Glutamatergic neuron (in vitro differentiated cells): Measurements from ENCODE around the gene SMURF1. TPM values are rescaled to one million over a fixed set of nuclear protein-coding genes. Genes with fewer than 3 reads are reported as not detected.

Experiments
- DNase-seq: peaks from one replicate; pipeline ENCODE4 v3.0.0; 2022
- H3K27ac Mint-ChIP-seq: one replicate; pipeline ENCODE4 v1.8.0; 2020; ENCODE audit warnings: mild to moderate bottlenecking, mixed read lengths, inconsistent platforms; ENCODE audit not compliant: unreplicated experiment
- H3K27me3 Mint-ChIP-seq: one replicate; pipeline ENCODE4 v1.8.0; 2020; ENCODE audit warnings: mild to moderate bottlenecking, moderate library complexity, mixed read lengths, inconsistent platforms; ENCODE audit not compliant: unreplicated experiment
- H3K36me3 Mint-ChIP-seq: one replicate; pipeline ENCODE4 v1.8.0; 2020; ENCODE audit warnings: mild to moderate bottlenecking, mixed read lengths, inconsistent platforms; ENCODE audit not compliant: unreplicated experiment
- H3K4me1 Mint-ChIP-seq: one replicate; pipeline ENCODE4 v1.8.0; 2020; ENCODE audit warnings: mild to moderate bottlenecking, low read depth, mixed read lengths, inconsistent platforms; ENCODE audit not compliant: unreplicated experiment
- H3K4me3 Mint-ChIP-seq: one replicate; pipeline ENCODE4 v1.8.0; 2020; ENCODE audit warnings: mild to moderate bottlenecking, mixed read lengths, inconsistent platforms; ENCODE audit not compliant: unreplicated experiment
- H3K9me3 Mint-ChIP-seq: one replicate; pipeline ENCODE4 v1.8.0; 2020; ENCODE audit warnings: mild to moderate bottlenecking, moderate library complexity, mixed read lengths, inconsistent platforms; ENCODE audit not compliant: unreplicated experiment
- CTCF ChIP-seq: fragments of 200-600 bp; sonication (generic); IDR thresholded peaks from one replicate; pipeline ENCODE4 v1.5.0; 2021; ENCODE audit not compliant: partially characterized antibody, unreplicated experiment
- total RNA-seq: library from RNA; stranded (reverse); fragmentation: NEBNext Ultra II Directional; extraction: Animal tissue kit (Norgen Biotek cat#: 25700); gene quantifications from one replicate; pipeline ENCODE4 v1.2.1, GENCODE V29; 2021; ENCODE audit not compliant: unreplicated experiment

Gene SMURF1
- total RNA-seq, 1 donor from 2014 or later, result 23.1 TPM

GRCh38 chr7:99137411-99138180 lies 6.3 kb downstream of the SMURF1 start:
- no peak for DNase-seq

GRCh38 chr7:99135938-99136337 lies 8.0 kb downstream of the SMURF1 start:
- no peak for TF ChIP-seq CTCF
- H3K27ac Mint-ChIP-seq, result no peak overlapping the region
- no peak overlapping the region for H3K4me3 Mint-ChIP-seq
- DNase-seq, result no peak
- peaks cover 14% of the 10 kb centered on the region for H3K4me1 Mint-ChIP-seq
- no peaks in the 10 kb centered on the region for H3K36me3 Mint-ChIP-seq
- H3K9me3 Mint-ChIP-seq, result peaks cover 3% of the 10 kb centered on the region
- peaks cover 2% of the 10 kb centered on the region for H3K27me3 Mint-ChIP-seq

More at GRCh38 chr7:99137411-99138180, 6.3 kb downstream of the SMURF1 start:
- Mint-ChIP-seq H3K27me3 (peaks cover 7% of the 10 kb centered on the region), H3K27ac (no peak overlapping the region), H3K4me3 (peak overlapping the region; percentile 2), H3K36me3 (no peaks in the 10 kb centered on the region), H3K4me1 (peaks cover 20% of the 10 kb centered on the region), H3K9me3 (peaks cover 5% of the 10 kb centered on the region)
- TF ChIP-seq CTCF, result no peak

- H3K27ac Mint-ChIP-seq, result no peak overlapping the region
- H3K27me3 Mint-ChIP-seq, result peaks cover 2% of the 10 kb centered on the region
- TF ChIP-seq CTCF, result no peak
- H3K9me3 Mint-ChIP-seq, result peaks cover 3% of the 10 kb centered on the region
- no peak for DNase-seq
- no peaks in the 10 kb centered on the region for H3K36me3 Mint-ChIP-seq
- no peak overlapping the region for H3K4me3 Mint-ChIP-seq
- peaks cover 16% of the 10 kb centered on the region for H3K4me1 Mint-ChIP-seq
These were observed 9.9 kb downstream of the SMURF1 start for GRCh38 chr7:99133766-99134564.

- no peak for TF ChIP-seq CTCF
- H3K9me3 Mint-ChIP-seq, result peaks cover 3% of the 10 kb centered on the region
- peaks cover 2% of the 10 kb centered on the region for H3K27me3 Mint-ChIP-seq
- H3K36me3 Mint-ChIP-seq, result no peaks in the 10 kb centered on the region
- H3K4me1 Mint-ChIP-seq, result peaks cover 21% of the 10 kb centered on the region
- peak overlapping the region; percentile 20 for H3K27ac Mint-ChIP-seq
- H3K4me3 Mint-ChIP-seq, result no peak overlapping the region
- DNase-seq, result no peak
These were observed 11.2 kb downstream of the SMURF1 start for GRCh38 chr7:99132595-99133321.
